Gastrocnemius medialis (tissue), 4 donors: ENCODE data around the gene SFXN3.

Experiments
- POLR2A ChIP-seq, 2 donors: fragments of 450-650 bp; IDR thresholded peaks; one replicate each; pipeline ENCODE4 v1.6.1; 2017; ENCODE audit warnings: antibody characterized with exemption in 2 of 2, mild to moderate bottlenecking in 2 of 2, moderate library complexity in 2 of 2
- TF ChIP-seq, protein P1 (sequence below), 5 experiments: fragments of 450-650 bp in 3 of 5; fragments of 200-600 bp in 2 of 5; sonication (generic) in 2 of 5; IDR thresholded peaks in 4 of 5; conservative IDR thresholded peaks in 1 of 5; 1 replicate in 4 of 5; 2 replicates in 1 of 5; pipeline ENCODE4 v1.5.1; 2016 to 2019; ENCODE audit warnings: antibody characterized with exemption in 5 of 5, mild to moderate bottlenecking in 3 of 5, moderate library complexity in 3 of 5

- TF ChIP-seq POLR2A (IDR thresholded peaks at IDR 0.05), result no peak
- TF ChIP-seq, protein P1, sequence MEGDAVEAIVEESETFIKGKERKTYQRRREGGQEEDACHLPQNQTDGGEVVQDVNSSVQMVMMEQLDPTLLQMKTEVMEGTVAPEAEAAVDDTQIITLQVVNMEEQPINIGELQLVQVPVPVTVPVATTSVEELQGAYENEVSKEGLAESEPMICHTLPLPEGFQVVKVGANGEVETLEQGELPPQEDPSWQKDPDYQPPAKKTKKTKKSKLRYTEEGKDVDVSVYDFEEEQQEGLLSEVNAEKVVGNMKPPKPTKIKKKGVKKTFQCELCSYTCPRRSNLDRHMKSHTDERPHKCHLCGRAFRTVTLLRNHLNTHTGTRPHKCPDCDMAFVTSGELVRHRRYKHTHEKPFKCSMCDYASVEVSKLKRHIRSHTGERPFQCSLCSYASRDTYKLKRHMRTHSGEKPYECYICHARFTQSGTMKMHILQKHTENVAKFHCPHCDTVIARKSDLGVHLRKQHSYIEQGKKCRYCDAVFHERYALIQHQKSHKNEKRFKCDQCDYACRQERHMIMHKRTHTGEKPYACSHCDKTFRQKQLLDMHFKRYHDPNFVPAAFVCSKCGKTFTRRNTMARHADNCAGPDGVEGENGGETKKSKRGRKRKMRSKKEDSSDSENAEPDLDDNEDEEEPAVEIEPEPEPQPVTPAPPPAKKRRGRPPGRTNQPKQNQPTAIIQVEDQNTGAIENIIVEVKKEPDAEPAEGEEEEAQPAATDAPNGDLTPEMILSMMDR (IDR thresholded peaks at IDR 0.05 in 4 of 5, conservative IDR thresholded peaks at IDR 0.05 in 1 of 5), result no peak
Measured at GRCh38 chr10:101006593-101007098, 24.4 kb upstream of the SFXN3 start.
